ENCODE measurements around the gene FAM210B. TPM values are rescaled to one million over a fixed set of nuclear protein-coding genes. Genes with fewer than 3 reads are reported as not detected.

Gene FAM210B
- total and polyA plus RNA-seq, 2 donors (not counting 1 experiment from before 2014, with no cell fraction given) = 90.6 to 120 TPM

DNA sequence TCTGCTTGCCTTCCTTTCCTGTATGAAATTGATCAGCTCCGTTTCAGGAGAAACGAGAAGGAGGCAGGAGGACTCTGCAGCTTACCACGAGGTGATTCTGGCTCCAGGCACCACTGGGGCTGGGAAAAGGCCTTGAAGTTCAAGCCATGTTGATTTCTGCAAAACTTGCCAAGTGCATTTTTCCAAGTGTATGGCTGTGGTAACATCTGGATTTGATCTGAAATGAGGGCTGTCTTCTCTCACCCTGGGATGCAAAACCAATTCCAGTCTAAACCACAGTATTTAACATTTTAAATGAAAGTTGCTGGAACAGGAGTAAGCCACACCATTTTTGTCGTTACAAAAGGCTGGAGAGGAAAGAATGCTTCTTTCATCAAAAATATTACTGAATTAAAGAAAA is 36.1 kb upstream of the FAM210B start:
- H2AFZ ChIP-seq (ENCODE audit: low read length) = no peak overlapping the region
- no peak for DNase-seq (ENCODE audit: low read depth in 2 of 2)
- H3K4me3 ChIP-seq (replicated peaks in 1 of 4; ENCODE audit: control extremely low read depth in 1 of 4, insufficient read depth in 1 of 4, low read depth in 3 of 4, low read length in 4 of 4) = no peak overlapping the region
- H3K27ac ChIP-seq (ENCODE audit: insufficient read depth, low read length) = no peak overlapping the region
- no peaks in the 10 kb centered on the region for H3K27me3 ChIP-seq (ENCODE audit: control insufficient read depth, insufficient read depth, low read length)
- no peaks in the 10 kb centered on the region for H4K20me1 ChIP-seq (ENCODE audit: control insufficient read depth, extremely low read depth, insufficient read depth, low read length)
- no peaks in the 10 kb centered on the region for H3K9me3 ChIP-seq (ENCODE audit: control insufficient read depth, insufficient read depth, low read depth, low read length)
- H3K79me2 ChIP-seq (ENCODE audit: control insufficient read depth, insufficient read depth, low read length) = no peaks in the 10 kb centered on the region
- H3K4me2 ChIP-seq (ENCODE audit: extremely low read depth, insufficient read depth, low read length) = no peak overlapping the region
- H3K4me1 ChIP-seq (ENCODE audit: control insufficient read depth, extremely low read depth, insufficient read depth, low read length) = no peaks in the 10 kb centered on the region
- no peak overlapping the region for H3K9ac ChIP-seq (ENCODE audit: insufficient read depth, low read length)
- H3K36me3 ChIP-seq (ENCODE audit: control insufficient read depth, insufficient read depth, low read length) = no peaks in the 10 kb centered on the region
- no peak for TF ChIP-seq EZH2 (IDR thresholded peaks at IDR 0.05; ENCODE audit: low read length, missing control alignments)
- TF ChIP-seq, protein P1, sequence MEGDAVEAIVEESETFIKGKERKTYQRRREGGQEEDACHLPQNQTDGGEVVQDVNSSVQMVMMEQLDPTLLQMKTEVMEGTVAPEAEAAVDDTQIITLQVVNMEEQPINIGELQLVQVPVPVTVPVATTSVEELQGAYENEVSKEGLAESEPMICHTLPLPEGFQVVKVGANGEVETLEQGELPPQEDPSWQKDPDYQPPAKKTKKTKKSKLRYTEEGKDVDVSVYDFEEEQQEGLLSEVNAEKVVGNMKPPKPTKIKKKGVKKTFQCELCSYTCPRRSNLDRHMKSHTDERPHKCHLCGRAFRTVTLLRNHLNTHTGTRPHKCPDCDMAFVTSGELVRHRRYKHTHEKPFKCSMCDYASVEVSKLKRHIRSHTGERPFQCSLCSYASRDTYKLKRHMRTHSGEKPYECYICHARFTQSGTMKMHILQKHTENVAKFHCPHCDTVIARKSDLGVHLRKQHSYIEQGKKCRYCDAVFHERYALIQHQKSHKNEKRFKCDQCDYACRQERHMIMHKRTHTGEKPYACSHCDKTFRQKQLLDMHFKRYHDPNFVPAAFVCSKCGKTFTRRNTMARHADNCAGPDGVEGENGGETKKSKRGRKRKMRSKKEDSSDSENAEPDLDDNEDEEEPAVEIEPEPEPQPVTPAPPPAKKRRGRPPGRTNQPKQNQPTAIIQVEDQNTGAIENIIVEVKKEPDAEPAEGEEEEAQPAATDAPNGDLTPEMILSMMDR (conservative IDR thresholded peaks at IDR 0.05 in 1 of 2, IDR thresholded peaks at IDR 0.05 in 1 of 2; ENCODE audit: low read depth in 1 of 2, low read length in 2 of 2) = no peak

DNA sequence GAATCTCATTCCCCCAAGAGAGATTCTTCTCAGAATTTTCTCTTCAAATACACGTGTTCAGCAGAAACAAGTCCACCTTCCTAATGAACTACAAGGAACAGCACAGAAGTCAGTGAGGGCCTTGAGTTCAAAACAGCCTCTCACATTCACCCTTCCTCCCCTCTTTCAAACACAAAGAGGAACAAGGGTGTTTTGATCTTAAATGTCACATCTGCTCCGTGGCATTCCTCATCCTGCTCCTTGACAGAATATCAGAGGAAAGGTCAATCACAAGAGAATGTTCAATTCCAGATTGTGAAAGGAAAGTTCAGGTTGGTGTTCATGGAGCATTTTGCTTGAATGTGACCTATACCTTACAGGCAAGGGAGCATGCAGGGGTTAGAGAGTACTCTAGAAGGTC is 35.6 kb upstream of the FAM210B start:
- Histone ChIP-seq H2AFZ (ENCODE audit: low read length) (no peak overlapping the region), H3K79me2 (ENCODE audit: control insufficient read depth, insufficient read depth, low read length) (no peaks in the 10 kb centered on the region), H3K36me3 (ENCODE audit: control insufficient read depth, insufficient read depth, low read length) (no peaks in the 10 kb centered on the region), H3K27ac (ENCODE audit: insufficient read depth, low read length) (no peak overlapping the region), H3K4me2 (ENCODE audit: extremely low read depth, insufficient read depth, low read length) (no peak overlapping the region), H4K20me1 (ENCODE audit: control insufficient read depth, extremely low read depth, insufficient read depth, low read length) (no peaks in the 10 kb centered on the region), H3K4me1 (ENCODE audit: control insufficient read depth, extremely low read depth, insufficient read depth, low read length) (no peaks in the 10 kb centered on the region), H3K9me3 (ENCODE audit: control insufficient read depth, insufficient read depth, low read depth, low read length) (no peaks in the 10 kb centered on the region), H3K4me3 (replicated peaks in 1 of 4; ENCODE audit: control extremely low read depth in 1 of 4, insufficient read depth in 1 of 4, low read depth in 3 of 4, low read length in 4 of 4) (no peak overlapping the region), H3K9ac (ENCODE audit: insufficient read depth, low read length) (no peak overlapping the region), H3K27me3 (ENCODE audit: control insufficient read depth, insufficient read depth, low read length) (no peaks in the 10 kb centered on the region)
- TF ChIP-seq EZH2 (IDR thresholded peaks at IDR 0.05; ENCODE audit: low read length, missing control alignments) = no peak
- TF ChIP-seq, protein P1 (conservative IDR thresholded peaks at IDR 0.05 in 1 of 2, IDR thresholded peaks at IDR 0.05 in 1 of 2; ENCODE audit: low read depth in 1 of 2, low read length in 2 of 2) = no peak
- no peak for DNase-seq (ENCODE audit: low read depth in 2 of 2)

DNA sequence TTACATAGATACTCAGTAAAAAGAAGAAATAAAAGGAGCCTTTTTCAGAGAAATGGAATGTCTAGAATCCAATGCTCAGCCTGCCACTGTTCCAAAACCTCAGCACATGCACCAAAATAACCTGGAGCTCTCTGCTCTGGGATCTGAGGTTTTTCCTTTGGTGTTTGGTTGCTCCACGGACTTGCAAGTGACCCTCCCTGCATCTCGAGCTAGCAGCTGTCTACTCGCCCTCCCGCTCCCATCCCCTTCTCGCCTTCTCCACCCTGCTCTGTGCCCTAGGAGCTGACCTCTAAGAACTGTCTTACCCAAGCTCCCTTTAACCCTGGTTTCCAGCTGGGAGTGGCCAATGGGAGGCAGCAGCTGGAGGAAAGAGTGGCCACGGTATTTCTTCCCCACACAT is 35.1 kb upstream of the FAM210B start:
- H3K27ac ChIP-seq (ENCODE audit: insufficient read depth, low read length) = no peak overlapping the region
- no peaks in the 10 kb centered on the region for H4K20me1 ChIP-seq (ENCODE audit: control insufficient read depth, extremely low read depth, insufficient read depth, low read length)
- H3K4me1 ChIP-seq (ENCODE audit: control insufficient read depth, extremely low read depth, insufficient read depth, low read length) = no peaks in the 10 kb centered on the region
- H3K4me2 ChIP-seq (ENCODE audit: extremely low read depth, insufficient read depth, low read length) = no peak overlapping the region
- no peak overlapping the region for H3K9ac ChIP-seq (ENCODE audit: insufficient read depth, low read length)
- H3K79me2 ChIP-seq (ENCODE audit: control insufficient read depth, insufficient read depth, low read length) = no peaks in the 10 kb centered on the region
- no peak overlapping the region for H2AFZ ChIP-seq (ENCODE audit: low read length)
- H3K36me3 ChIP-seq (ENCODE audit: control insufficient read depth, insufficient read depth, low read length) = no peaks in the 10 kb centered on the region
- no peaks in the 10 kb centered on the region for H3K9me3 ChIP-seq (ENCODE audit: control insufficient read depth, insufficient read depth, low read depth, low read length)
- no peak for DNase-seq (ENCODE audit: low read depth in 2 of 2)
- no peaks in the 10 kb centered on the region for H3K27me3 ChIP-seq (ENCODE audit: control insufficient read depth, insufficient read depth, low read length)
- H3K4me3 ChIP-seq (replicated peaks in 1 of 4; ENCODE audit: control extremely low read depth in 1 of 4, insufficient read depth in 1 of 4, low read depth in 3 of 4, low read length in 4 of 4) = no peak overlapping the region
- TF ChIP-seq EZH2 (IDR thresholded peaks at IDR 0.05; ENCODE audit: low read length, missing control alignments) = no peak
- TF ChIP-seq, protein P1 (conservative IDR thresholded peaks at IDR 0.05 in 1 of 2, IDR thresholded peaks at IDR 0.05 in 1 of 2; ENCODE audit: low read depth in 1 of 2, low read length in 2 of 2) = no peak
